ENCODE measurements around the gene VPS4A. TPM values are rescaled to one million over a fixed set of nuclear protein-coding genes. Genes with fewer than 3 reads are reported as not detected.

The VPS4A gene
- total RNA-seq, 1 experiment from 2014 or later, result 27.3 TPM

GRCh38 chr16:69328854-69329316, 17.7 kb downstream of the VPS4A start:
- Histone ChIP-seq H3K9ac (ENCODE audit: low read length) (peak overlapping the region; percentile 86), H4K20me1 (ENCODE audit: low read length) (peaks cover 10% of the 10 kb centered on the region), H3F3A (ENCODE audit: low read length, unreplicated experiment) (no peaks in the 10 kb centered on the region), H3K27ac (ENCODE audit: low read length) (0 out of 2 replicates have a peak overlapping the region, but pooled peaks have one; percentile 3), H2AFZ (ENCODE audit: low read length) (no peak overlapping the region), H3K9me3 (ENCODE audit: low read length) (no peaks in the 10 kb centered on the region), H3K4me1 (ENCODE audit: insufficient read depth, low read length) (peaks cover 21% of the 10 kb centered on the region), H3K4me3 (ENCODE audit: low read length) (peak overlapping the region; percentile 80), H3K79me2 (ENCODE audit: low read length) (peaks cover 60% of the 10 kb centered on the region), H3K36me3 (ENCODE audit: low read depth, low read length) (peaks cover 15% of the 10 kb centered on the region), H3K27me3 (ENCODE audit: low read length) (no peaks in the 10 kb centered on the region), H3K4me2 (ENCODE audit: low read length) (peak overlapping the region; percentile 96), H3K9me2 (replicated peaks; ENCODE audit: low read length) (no peaks in the 10 kb centered on the region)
- TF ChIP-seq CTCF (conservative IDR thresholded peaks at IDR 0.05; ENCODE audit: low read depth, low read length) (no peak), EZH2 (IDR thresholded peaks at IDR 0.05; ENCODE audit: low read length, unreplicated experiment) (no peak)
- POLR2A ChIA-PET (ENCODE audit: unreplicated experiment), result interaction anchor here (0.6 kb wide), 1 partner anchor 666 kb away, joined by 5 read pairs; no protein-coding TSS in a partner anchor
- ATAC-seq (peak; percentile 18), DNase-seq (peak; percentile 73)
- intact Hi-C loops (cut with micrococcal nuclease), result no loop called here
- CTCF ChIA-PET, result interaction anchor here (0.6 kb wide), 1 partner anchor 17 kb away, joined by 3 read pairs; no protein-coding TSS in a partner anchor
- BruUV-seq (replicated peaks), result no TSS peak

GRCh38 chr16:69329369-69330285, 18.5 kb downstream of the VPS4A start:
- TF ChIP-seq CTCF (conservative IDR thresholded peaks at IDR 0.05; ENCODE audit: low read depth, low read length) (no peak), EZH2phosphoT487 (IDR thresholded peaks at IDR 0.05; ENCODE audit: borderline replicate concordance, low read length) (no peak), EZH2 (IDR thresholded peaks at IDR 0.05; ENCODE audit: low read length, unreplicated experiment) (no peak)
- peaks cover 10% of the 10 kb centered on the region for H4K20me1 ChIP-seq (ENCODE audit: low read length)
- POLR2A ChIA-PET (ENCODE audit: unreplicated experiment), result no interaction called here
- H3K4me1 ChIP-seq (ENCODE audit: insufficient read depth, low read length), result peaks cover 21% of the 10 kb centered on the region
- intact Hi-C loops (cut with micrococcal nuclease), result no loop called here
- H3F3A ChIP-seq (ENCODE audit: low read length, unreplicated experiment), result no peaks in the 10 kb centered on the region
- no peaks in the 10 kb centered on the region for H3K27me3 ChIP-seq (ENCODE audit: low read length)
- CTCF ChIA-PET, result no interaction called here
- no TSS peak for BruUV-seq (replicated peaks)
- peak; percentile 23 for ATAC-seq
- no peaks in the 10 kb centered on the region for H3K9me2 ChIP-seq (replicated peaks; ENCODE audit: low read length)
- peak overlapping the region; percentile 86 for H3K9ac ChIP-seq (ENCODE audit: low read length)
- H2AFZ ChIP-seq (ENCODE audit: low read length), result peak overlapping the region; percentile 63; the same call in 1 of the 2 replicates
- peaks cover 21% of the 10 kb centered on the region for H3K36me3 ChIP-seq (ENCODE audit: low read depth, low read length)
- peak overlapping the region; percentile 32; the same call in 1 of the 2 replicates for H3K27ac ChIP-seq (ENCODE audit: low read length)
- DNase-seq, result peak; percentile 14
- peaks cover 53% of the 10 kb centered on the region for H3K79me2 ChIP-seq (ENCODE audit: low read length)
- peak overlapping the region; percentile 96 for H3K4me2 ChIP-seq (ENCODE audit: low read length)
- H3K4me3 ChIP-seq (ENCODE audit: low read length), result peak overlapping the region; percentile 80
- no peaks in the 10 kb centered on the region for H3K9me3 ChIP-seq (ENCODE audit: low read length)
